HL-60 (cell line): ENCODE data around the gene NOVA1.

Source experiments
- CTCF ChIP-seq: IDR thresholded peaks from one replicate; pipeline ENCODE4 v1.5.1; 2011; ENCODE audit warnings: low read length, control low read depth, inconsistent platforms; ENCODE audit not compliant: insufficient read depth
- GABPA ChIP-seq: IDR thresholded peaks from 2 replicates; pipeline ENCODE4 v1.6.1; 2012; ENCODE audit warnings: low read depth
- POLR2AphosphoS5 ChIP-seq: IDR thresholded peaks from 2 replicates; pipeline ENCODE4 v1.6.1; 2012; ENCODE audit warnings: low read depth
- REST ChIP-seq: IDR thresholded peaks from 2 replicates; pipeline ENCODE4 v1.6.1; 2012; ENCODE audit warnings: low read depth; ENCODE audit not compliant: insufficient replicate concordance
- SPI1 ChIP-seq: IDR thresholded peaks from 2 replicates; pipeline ENCODE4 v1.6.1; 2012; ENCODE audit warnings: low read depth, mild to moderate bottlenecking, borderline replicate concordance

GRCh38 chr14:26528415-26529182, 69.2 kb downstream of the NOVA1 start:
- TF ChIP-seq GABPA (no peak), REST (no peak), CTCF (no peak), POLR2AphosphoS5 (no peak), SPI1 (no peak)
